GM23338 (cell line): ENCODE data around the gene OR5T3. TPM values are rescaled to one million over a fixed set of nuclear protein-coding genes. Genes with fewer than 3 reads are reported as not detected.

Experiments
- ATAC-seq: fragments of 200-7000 bp; cut with Tn5 transposase; 3 replicates; pipeline ENCODE4 v1.9.1; 2020
- DNase-seq: peaks from one replicate; pipeline ENCODE4 v3.0.0-alpha.2; 2015; ENCODE audit warnings: low spot score
- H2AFZ ChIP-seq: fragments of 200-600 bp; sonication (generic); 2 replicates; pipeline ENCODE4 v1.8.0; 2016; ENCODE audit warnings: antibody characterized with exemption, mild to moderate bottlenecking, moderate library complexity
- H3F3A ChIP-seq: fragments of 200-600 bp; sonication (generic); replicated peaks from 2 replicates; pipeline ENCODE4 v1.8.0; 2017; ENCODE audit warnings: antibody characterized with exemption, mixed run types, low read depth
- H3K27ac ChIP-seq: fragments of 200-600 bp; sonication (generic); 2 replicates; pipeline ENCODE4 v1.6.1; 2016; ENCODE audit warnings: low read depth
- H3K27me3 ChIP-seq: fragments of 200-600 bp; sonication (generic); 2 replicates; pipeline ENCODE4 v1.8.0; 2016; ENCODE audit warnings: mild to moderate bottlenecking, mixed run types, moderate library complexity; ENCODE audit not compliant: insufficient read depth
- H3K36me3 ChIP-seq: fragments of 200-600 bp; sonication (generic); 2 replicates; pipeline ENCODE4 v1.8.0; 2016; ENCODE audit warnings: mild to moderate bottlenecking; ENCODE audit not compliant: insufficient read depth
- H3K4me1 ChIP-seq: fragments of 200-600 bp; sonication (generic); 2 replicates; pipeline ENCODE4 v1.8.0; 2016; ENCODE audit warnings: mild to moderate bottlenecking, moderate library complexity; ENCODE audit not compliant: insufficient read depth
- H3K4me2 ChIP-seq: fragments of 200-600 bp; sonication (generic); 2 replicates; pipeline ENCODE4 v1.7.1; 2017; ENCODE audit warnings: mixed run types
- H3K4me3 ChIP-seq: fragments of 200-600 bp; sonication (generic); 2 replicates; pipeline ENCODE4 v1.6.1; 2016; ENCODE audit warnings: mixed run types
- H3K79me2 ChIP-seq: fragments of 200-600 bp; sonication (generic); replicated peaks from 2 replicates; pipeline ENCODE4 v1.8.0; 2017; ENCODE audit warnings: mild to moderate bottlenecking; ENCODE audit not compliant: insufficient read depth
- H3K9me2 ChIP-seq: fragments of 200-600 bp; sonication (generic); 2 replicates; pipeline ENCODE4 v1.8.0; 2017; ENCODE audit not compliant: insufficient read depth
- H4K20me1 ChIP-seq: fragments of 200-600 bp; sonication (generic); replicated peaks from 2 replicates; pipeline ENCODE4 v1.8.0; 2017; ENCODE audit warnings: mild to moderate bottlenecking; ENCODE audit not compliant: insufficient read depth
- H3K27ac Mint-ChIP-seq: 2 replicates; pipeline ENCODE4 v1.8.0; 2020; ENCODE audit warnings: inconsistent platforms, mild to moderate bottlenecking, moderate library complexity, mixed read lengths
- H3K27me3 Mint-ChIP-seq: 3 replicates; pipeline ENCODE4 v1.8.0; 2022; ENCODE audit warnings: low read depth, mild to moderate bottlenecking, moderate library complexity, mixed read lengths, inconsistent platforms; ENCODE audit not compliant: insufficient read depth, poor library complexity
- H3K36me3 Mint-ChIP-seq: 3 replicates; pipeline ENCODE4 v1.8.0; 2021; ENCODE audit warnings: low read depth, mild to moderate bottlenecking, inconsistent platforms, moderate library complexity, mixed read lengths
- H3K4me1 Mint-ChIP-seq: 3 replicates; pipeline ENCODE4 v1.8.0; 2020; ENCODE audit warnings: mild to moderate bottlenecking, inconsistent platforms, mixed read lengths
- H3K4me3 Mint-ChIP-seq: 3 replicates; pipeline ENCODE4 v1.8.0; 2021; ENCODE audit warnings: moderate library complexity, mild to moderate bottlenecking, inconsistent platforms, mixed read lengths
- H3K9me3 Mint-ChIP-seq: 3 replicates; pipeline ENCODE4 v1.8.0; 2020; ENCODE audit warnings: moderate library complexity, mild to moderate bottlenecking, inconsistent platforms, mixed read lengths
- CTCF ChIP-seq, 2 experiments: fragments of 200-600 bp in 1 of 2; sonication (generic) in 1 of 2; conservative IDR thresholded peaks; 2 replicates each; pipeline versions ENCODE4 v1.5.1 to v1.6.1; 2016 to 2017; ENCODE audit warnings: antibody characterized with exemption in 2 of 2, low read depth in 2 of 2, mild to moderate bottlenecking in 2 of 2, moderate library complexity in 1 of 2
- ETS1 ChIP-seq: IDR thresholded peaks from 2 replicates; pipeline ENCODE4 v1.6.1; 2016; ENCODE audit warnings: antibody characterized with exemption
- EZH2 ChIP-seq: fragments of 200-600 bp; sonication (generic); IDR thresholded peaks from one replicate; pipeline ENCODE4 v1.8.0; 2017; ENCODE audit warnings: antibody characterized with exemption, mild to moderate bottlenecking, low read depth; ENCODE audit not compliant: unreplicated experiment
- JUNB ChIP-seq: IDR thresholded peaks from one replicate; pipeline ENCODE4 v1.6.1; 2016; ENCODE audit warnings: antibody characterized with exemption; ENCODE audit not compliant: unreplicated experiment
- NANOG ChIP-seq: IDR thresholded peaks from 2 replicates; pipeline ENCODE4 v1.6.1; 2016; ENCODE audit warnings: antibody characterized with exemption, borderline replicate concordance
- POLR2AphosphoS5 ChIP-seq: IDR thresholded peaks from 2 replicates; pipeline ENCODE4 v1.6.1; 2016; ENCODE audit warnings: antibody characterized with exemption, low read depth
- REST ChIP-seq: IDR thresholded peaks from one replicate; pipeline ENCODE4 v1.6.1; 2018; ENCODE audit warnings: antibody characterized with exemption; ENCODE audit not compliant: unreplicated experiment
- STAT1 ChIP-seq: IDR thresholded peaks from one replicate; pipeline ENCODE4 v1.6.1; 2016; ENCODE audit warnings: antibody characterized with exemption; ENCODE audit not compliant: unreplicated experiment
- ZNF114 ChIP-seq: fragments of 250-450 bp; sonication (Bioruptor Pico); IDR thresholded peaks from 2 replicates; pipeline ENCODE4 v1.5.0; 2020; ENCODE audit warnings: mild to moderate bottlenecking, moderate library complexity
- ZNF331 ChIP-seq: fragments of 250-450 bp; sonication (Bioruptor Pico); IDR thresholded peaks from 2 replicates; pipeline ENCODE4 v1.5.0; 2020; ENCODE audit warnings: low read depth, mild to moderate bottlenecking, moderate library complexity
- long read RNA-seq: library from polyadenylated mRNA; unstranded; transcript quantifications from one replicate; pipeline ENCODE4 v2.0.0, GENCODE V29; 2020; ENCODE audit not compliant: unreplicated experiment
- polyA plus RNA-seq: library from polyadenylated mRNA; unstranded; fragments of >200 nt; fragmentation: Nextera tagmentation; extraction: Ambion mirVana; gene quantifications from 2 replicates; pipeline ENCODE4 v1.2.1, GENCODE V29; 2016
- total RNA-seq: library from RNA; depleted of rRNA; stranded (reverse); fragments of >200 nt; shearing (Covaris generic); gene quantifications from 2 replicates; pipeline ENCODE4 v1.2.3, GENCODE V29; 2014; rRNA removed

Gene OR5T3
- not detected in 2 replicates for total RNA-seq
- not detected in 2 replicates for polyA plus RNA-seq
- long read RNA-seq = 0 reads

- no peak for DNase-seq
- no peaks in the 10 kb centered on the region for H3K36me3 ChIP-seq
- no peaks in the 10 kb centered on the region for H3F3A ChIP-seq
- no peak within 1 kb of the TSS for H3K4me2 ChIP-seq
- H3K79me2 ChIP-seq = no peaks in the 10 kb centered on the region
- no peaks in the 10 kb centered on the region for H3K27me3 ChIP-seq
- no peak for ATAC-seq
- no peaks in the 10 kb centered on the region for H4K20me1 ChIP-seq
- TF ChIP-seq STAT1 (no peak), POLR2AphosphoS5 (no peak), ZNF331 (CRISPR knock-in tag) (no peak), REST (no peak), NANOG (no peak), ETS1 (no peak), EZH2 (no peak), CTCF (conservative IDR thresholded peaks at IDR 0.05; ENCODE audit: low read depth in 2 of 2) (no peak), JUNB (no peak), ZNF114 (CRISPR knock-in tag) (no peak)
- Mint-ChIP-seq H3K9me3 (peaks cover under 1% of the 10 kb centered on the region; the same call in 2 of the 3 replicates), H3K4me3 (no peak within 1 kb of the TSS), H3K36me3 (peaks cover under 1% of the 10 kb centered on the region; the same call in 1 of the 3 replicates), H3K27ac (no peak within 1 kb of the TSS), H3K27me3 (no peaks in the 10 kb centered on the region), H3K4me1 (no peaks in the 10 kb centered on the region)
- no peak within 1 kb of the TSS for H3K27ac ChIP-seq
- H2AFZ ChIP-seq = no peak within 1 kb of the TSS
- H3K4me3 ChIP-seq = no peak within 1 kb of the TSS
- H3K4me1 ChIP-seq = no peaks in the 10 kb centered on the region
- no peaks in the 10 kb centered on the region for H3K9me2 ChIP-seq
Observed at GRCh38 chr11:56251954-56252353, at the start of gene OR5T3. Gene OR5T3, plus strand, starts transcription at chr11:56252254. Its CDS starts 0 bp downstream, at chr11:56252254.
